GM19025 (cell line): ENCODE measurements around the gene CNTNAP4.

Source experiments
- ATAC-seq: cut with Tn5 transposase; IDR thresholded peaks from one replicate; pipeline ENCODE4 v1.9.1; 2021; ENCODE audit warnings: mild to moderate bottlenecking, low read depth, moderate library complexity; ENCODE audit not compliant: unreplicated experiment

Gene CNTNAP4

DNA sequence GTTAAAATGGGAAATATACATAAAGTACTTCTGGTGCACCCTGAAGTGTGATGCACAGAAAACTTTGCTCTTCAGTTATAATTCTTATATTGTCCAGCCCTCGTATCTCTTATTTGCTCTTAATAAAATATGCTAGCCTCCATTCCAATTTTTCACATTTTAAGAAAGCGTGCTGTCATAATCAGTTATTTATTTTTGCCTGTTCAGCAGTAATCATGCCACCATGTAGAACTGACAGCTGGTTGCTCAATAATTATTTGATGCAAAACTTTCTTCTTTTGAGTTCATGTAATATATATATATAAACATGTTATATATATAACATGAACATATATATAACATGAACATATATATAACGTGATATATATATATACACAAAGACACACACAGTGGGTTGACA is 294.6 kb downstream of the CNTNAP4 start:
- no peak for ATAC-seq

DNA sequence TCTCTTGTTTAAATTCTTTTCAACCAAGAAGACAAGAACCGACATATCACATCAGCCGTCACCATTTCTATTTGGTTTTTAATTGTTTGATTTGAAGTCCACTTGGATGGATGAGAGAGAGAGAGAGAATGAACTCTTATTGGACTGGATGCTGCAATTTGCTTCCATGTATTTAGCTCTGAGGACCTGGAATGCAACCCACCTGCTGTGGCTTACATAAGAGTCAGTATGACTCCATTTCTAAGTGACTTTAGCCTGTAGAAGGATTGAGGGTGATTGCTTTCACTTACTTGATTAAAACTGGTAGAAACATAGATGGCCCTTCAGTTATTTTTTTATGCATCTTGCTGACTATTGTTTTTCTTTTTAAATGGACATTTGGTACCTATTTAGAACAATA is 296.1 kb downstream of the CNTNAP4 start:
- ATAC-seq = no peak

DNA sequence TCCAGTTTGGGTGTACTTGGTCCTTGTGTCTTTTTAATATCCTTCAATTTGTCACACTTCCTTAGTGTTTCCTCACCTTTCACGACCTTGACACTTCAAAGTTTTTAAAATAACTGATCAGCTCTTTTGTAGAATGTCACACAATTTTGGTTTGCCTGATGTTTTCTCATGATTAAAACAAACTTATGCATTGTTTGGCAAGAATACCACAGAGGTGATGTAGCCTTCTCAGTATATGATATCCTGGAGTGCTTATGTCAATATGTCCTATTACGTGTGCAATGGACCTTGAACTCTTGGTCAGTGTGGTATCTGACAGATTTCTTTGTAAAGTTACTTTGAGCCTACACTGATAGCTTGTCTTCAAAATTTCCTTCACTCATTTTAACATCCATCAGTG is 297.4 kb downstream of the CNTNAP4 start:
- ATAC-seq = no peak

DNA sequence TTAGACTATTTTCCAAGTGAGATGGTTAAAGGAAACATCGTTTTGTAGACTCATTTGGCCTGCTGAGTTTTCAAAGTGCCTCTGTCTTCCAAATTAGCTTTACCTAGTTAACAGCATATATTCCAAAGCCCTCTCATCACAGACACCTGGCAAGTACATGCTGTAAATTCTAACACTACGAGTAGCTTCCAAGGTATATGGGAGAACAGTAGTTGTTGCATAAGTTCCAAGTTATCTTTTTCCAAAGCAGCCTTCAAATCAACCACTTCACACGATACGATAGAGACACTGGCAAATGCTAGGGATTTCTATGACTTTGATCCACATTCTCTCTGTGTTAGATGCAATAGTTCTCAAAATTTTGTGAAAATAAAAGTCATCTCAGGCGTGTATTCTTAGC is 299.3 kb downstream of the CNTNAP4 start:
- no peak for ATAC-seq

DNA sequence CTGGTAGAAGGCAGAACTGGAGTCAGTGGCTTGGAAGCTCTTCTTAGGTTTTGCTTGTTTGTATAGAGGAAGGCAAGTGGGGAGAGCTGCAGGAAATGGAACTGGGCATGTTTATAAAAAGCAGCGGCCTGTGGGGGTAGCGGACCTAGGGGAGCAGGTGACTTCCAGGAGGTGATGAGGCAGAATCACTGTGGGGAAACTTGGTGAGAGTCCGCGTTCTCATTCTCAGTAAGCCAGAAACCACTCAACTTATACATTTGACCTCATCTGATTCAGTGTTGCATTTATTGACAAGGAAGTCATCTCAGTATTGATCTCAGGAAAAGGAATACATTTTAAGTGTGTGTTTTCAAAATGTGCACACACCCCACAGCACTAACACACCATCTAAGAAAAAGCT is 299.8 kb downstream of the CNTNAP4 start:
- ATAC-seq = peak; percentile 65

DNA sequence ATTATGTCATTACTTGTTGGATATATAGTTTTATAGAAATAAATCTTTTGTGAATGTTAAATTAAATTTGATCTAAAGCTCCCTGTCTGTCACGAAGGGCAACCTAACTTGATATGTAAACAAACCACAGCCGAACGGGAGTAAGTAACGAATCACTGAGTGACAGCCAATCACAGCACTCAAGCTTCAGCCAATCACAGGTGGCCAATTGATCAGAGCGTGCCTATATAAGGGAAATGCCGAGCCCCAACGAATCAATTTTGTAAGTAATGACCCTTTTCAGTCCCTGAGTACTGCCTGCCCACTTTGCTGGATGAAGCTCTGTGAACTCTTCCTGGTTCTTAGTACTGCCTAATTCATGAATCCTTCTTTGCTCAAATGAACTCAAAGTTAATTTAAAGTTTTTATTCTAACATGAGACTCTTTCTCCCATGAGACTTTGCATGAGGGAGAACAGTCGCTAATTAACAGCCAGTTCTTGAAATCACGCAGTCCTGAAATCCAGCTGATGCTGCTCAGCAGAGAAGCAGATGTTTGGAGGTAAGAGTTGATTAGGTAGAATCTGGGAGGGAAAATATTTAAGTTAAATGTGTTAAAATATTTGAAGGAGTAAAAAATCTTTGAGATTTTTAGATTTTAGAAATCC is 302.2 kb downstream of the CNTNAP4 start:
- no peak for ATAC-seq

DNA sequence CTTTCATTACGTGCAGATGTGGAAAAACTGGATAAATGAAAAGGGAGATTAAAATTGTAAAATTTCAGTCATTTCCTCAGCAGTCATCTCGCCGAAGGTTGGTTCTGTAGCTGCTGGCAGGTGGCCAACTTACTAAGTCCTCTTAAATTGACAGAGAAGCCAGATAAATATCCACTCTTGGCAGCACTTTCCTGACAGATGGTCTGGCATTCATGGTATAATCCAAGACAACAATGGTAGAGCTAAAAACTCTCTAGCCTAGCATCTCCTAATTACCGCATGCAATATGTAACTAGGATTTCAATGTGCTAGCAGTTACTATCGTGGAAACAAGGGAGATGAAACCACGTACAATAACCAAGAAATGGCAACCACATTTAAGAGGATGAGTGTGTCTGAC is 306.3 kb downstream of the CNTNAP4 start:
- no peak for ATAC-seq

DNA sequence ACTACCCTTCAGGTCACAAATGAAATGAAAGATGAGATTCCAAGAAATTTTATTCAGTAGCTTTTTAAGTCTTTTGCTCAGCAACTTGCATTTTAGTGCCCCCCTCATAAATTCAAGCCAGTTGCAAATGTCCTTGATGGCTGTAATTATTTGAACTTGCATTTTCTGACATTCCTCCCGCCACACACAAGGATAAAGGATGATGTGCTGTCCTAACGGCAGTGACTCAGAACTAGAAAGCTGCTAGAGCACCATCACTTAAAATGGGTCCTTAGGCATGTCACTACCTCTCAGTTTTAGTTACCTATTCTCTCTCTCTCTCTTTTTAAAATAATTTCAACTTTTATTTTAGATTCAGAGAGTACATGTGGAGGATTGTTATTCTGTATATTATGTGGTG is 306.7 kb downstream of the CNTNAP4 start:
- no peak for ATAC-seq

DNA sequence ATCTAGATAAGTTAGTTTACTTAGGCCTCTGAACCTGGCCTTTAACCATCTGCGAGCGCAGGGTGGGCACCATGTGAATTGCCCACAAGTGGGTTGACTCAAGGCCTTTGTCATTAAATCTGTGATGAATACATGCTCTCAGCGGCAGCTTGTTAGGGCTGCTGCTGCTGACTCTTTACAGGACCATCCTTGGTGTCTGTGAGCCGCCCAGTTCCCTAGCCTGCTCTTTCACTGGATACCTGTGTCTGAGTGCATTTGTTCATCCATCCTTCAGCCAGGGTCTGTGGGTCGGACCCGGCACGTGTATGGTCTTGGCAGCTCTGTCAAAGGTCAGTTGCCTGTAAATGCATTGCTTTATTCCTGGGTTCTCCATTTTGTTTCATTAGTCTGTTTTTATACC is 321.3 kb downstream of the CNTNAP4 start:
- ATAC-seq = no peak

DNA sequence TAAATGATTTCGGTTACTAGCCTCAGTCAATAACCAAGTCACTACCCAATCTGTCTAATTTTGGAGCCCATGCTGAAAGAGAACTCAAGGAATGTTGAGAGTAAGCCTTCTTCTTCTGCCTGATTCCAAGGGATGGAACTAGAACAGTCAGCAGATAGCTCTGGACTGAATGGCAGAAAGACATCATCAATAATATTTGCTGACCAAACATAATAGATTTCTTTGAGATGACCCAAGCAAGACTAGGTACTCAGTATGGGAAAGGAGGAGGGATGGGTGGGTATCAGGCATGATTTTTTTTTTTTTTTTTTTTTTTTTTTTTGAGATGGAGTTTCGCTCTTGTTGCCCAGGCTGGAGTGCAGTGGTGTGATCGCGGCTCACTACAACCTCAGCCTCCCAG is 330.1 kb downstream of the CNTNAP4 start:
- ATAC-seq = no peak
